ENCODE results near the gene PFKL. TPM values are rescaled to one million over a fixed set of nuclear protein-coding genes. Genes with fewer than 3 reads are reported as not detected.
"Not testable (repeated sequence)": the region's sequence is repeated elsewhere in the genome, so short reads cannot be mapped to it uniquely, and the experiment has no call there.

Gene PFKL
- total RNA-seq, 4 donors from 2014 or later = 185 to 288 (median 249) TPM

DNA sequence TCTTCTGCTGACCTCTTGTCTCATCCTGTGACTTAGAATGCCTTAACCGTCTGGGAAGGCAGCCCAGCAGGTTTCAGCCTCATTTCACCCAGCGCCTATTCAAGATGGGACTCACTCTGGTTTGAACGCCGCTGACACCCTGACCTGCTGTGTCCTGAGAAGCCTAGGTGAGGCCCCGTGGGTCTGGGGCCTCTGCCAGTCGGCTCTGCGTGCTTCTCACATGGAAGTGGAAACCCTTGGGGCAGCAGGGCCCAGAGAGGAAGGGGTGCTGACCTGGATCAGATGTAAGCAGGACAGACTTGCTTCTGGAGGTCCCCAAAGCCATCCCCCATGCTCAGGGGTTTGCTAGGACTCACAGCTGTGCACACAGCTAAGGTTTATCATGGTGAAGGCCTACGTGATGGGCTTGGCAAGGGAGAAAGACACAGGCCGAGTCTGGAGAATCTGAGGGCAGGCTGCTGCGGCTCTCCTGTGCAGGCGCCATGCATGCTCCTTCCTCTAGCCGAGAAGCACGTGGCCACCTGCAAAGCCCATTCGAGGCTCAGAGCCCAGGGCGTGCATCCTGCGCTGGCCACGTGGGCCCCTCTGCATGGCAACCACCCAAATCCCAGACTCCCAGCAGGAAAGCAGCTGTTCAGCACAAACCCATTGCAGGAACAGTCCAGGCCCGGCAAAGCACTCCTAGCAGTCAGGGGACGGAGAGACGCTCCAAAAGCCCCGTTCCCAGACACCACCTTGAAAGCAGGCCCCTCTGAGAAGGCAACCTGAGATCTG is 57.4 kb downstream of the PFKL start:
- H3K36me3 ChIP-seq = no peaks in the 10 kb centered on the region
- DNase-seq = no peak
- no peak overlapping the region for H3K4me3 ChIP-seq
- no peaks in the 10 kb centered on the region for H3K9me3 ChIP-seq
- H3K27ac ChIP-seq = no peak overlapping the region
- peaks cover 3% of the 10 kb centered on the region for H3K27me3 ChIP-seq
- in situ Hi-C loops (cut with MboI; ENCODE audit: low pct_ligation_motif_present in 1 of 4, low pct_unique_long_range_greater_than_20kb in 1 of 4, low sequenced_read_pairs in 3 of 4) (loop anchor here in 1 of 4 donors (25.0 kb wide), 1 partner anchor 95 kb away; the partner anchor contains the start of gene DNMT3L), intact Hi-C loops (cut with DNase I; ENCODE audit: low total_unique reads) (no loop called here)
- WGBS, 2 donors (ENCODE audit: low coverage in 1 of 2) = 81 to 100% methylated on average over 1 to 21 of the region's 21 CpGs
- no peaks in the 10 kb centered on the region for H3K4me1 ChIP-seq
- no peak for TF ChIP-seq POLR2AphosphoS5 (IDR thresholded peaks at IDR 0.05)
- no peak for TF ChIP-seq POLR2A (IDR thresholded peaks at IDR 0.05)
- TF ChIP-seq, protein P1, sequence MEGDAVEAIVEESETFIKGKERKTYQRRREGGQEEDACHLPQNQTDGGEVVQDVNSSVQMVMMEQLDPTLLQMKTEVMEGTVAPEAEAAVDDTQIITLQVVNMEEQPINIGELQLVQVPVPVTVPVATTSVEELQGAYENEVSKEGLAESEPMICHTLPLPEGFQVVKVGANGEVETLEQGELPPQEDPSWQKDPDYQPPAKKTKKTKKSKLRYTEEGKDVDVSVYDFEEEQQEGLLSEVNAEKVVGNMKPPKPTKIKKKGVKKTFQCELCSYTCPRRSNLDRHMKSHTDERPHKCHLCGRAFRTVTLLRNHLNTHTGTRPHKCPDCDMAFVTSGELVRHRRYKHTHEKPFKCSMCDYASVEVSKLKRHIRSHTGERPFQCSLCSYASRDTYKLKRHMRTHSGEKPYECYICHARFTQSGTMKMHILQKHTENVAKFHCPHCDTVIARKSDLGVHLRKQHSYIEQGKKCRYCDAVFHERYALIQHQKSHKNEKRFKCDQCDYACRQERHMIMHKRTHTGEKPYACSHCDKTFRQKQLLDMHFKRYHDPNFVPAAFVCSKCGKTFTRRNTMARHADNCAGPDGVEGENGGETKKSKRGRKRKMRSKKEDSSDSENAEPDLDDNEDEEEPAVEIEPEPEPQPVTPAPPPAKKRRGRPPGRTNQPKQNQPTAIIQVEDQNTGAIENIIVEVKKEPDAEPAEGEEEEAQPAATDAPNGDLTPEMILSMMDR (IDR thresholded peaks at IDR 0.05) = no peak
- no peak for TF ChIP-seq EP300 (IDR thresholded peaks at IDR 0.05; ENCODE audit: low read depth)

- 83 to 88% methylated on average over 6 to 8 of the region's 8 CpGs for whole genome bisulfite sequencing, 2 donors (ENCODE audit: low coverage in 1 of 2)
- TF ChIP-seq POLR2A (IDR thresholded peaks at IDR 0.05) (no peak), POLR2AphosphoS5 (IDR thresholded peaks at IDR 0.05) (no peak), EP300 (IDR thresholded peaks at IDR 0.05; ENCODE audit: low read depth) (no peak)
- TF ChIP-seq, protein P1 (IDR thresholded peaks at IDR 0.05) = no peak
These were observed 59.5 kb downstream of the PFKL start for GRCh38 chr21:44359396-44359795.

DNA sequence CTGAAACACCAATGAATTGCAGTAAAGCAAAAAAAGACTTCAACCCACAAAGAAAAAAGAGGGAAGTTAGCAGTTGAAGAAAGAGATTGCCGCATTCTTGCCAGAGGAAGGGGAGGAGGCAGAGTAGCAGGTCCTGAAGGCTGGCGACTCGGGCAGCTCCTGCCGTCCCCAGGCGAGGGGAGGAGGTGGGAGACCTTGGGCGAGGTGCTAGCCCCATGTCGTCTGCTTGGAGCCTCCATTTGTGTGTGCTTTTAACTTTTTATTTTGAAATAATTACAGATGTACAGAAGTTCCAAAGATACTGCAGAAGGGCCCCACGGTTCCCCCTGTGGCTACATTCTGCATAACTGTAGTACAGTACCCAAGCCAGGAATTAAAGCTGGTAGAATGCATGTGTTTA is 60.3 kb downstream of the PFKL start:
- Histone ChIP-seq H3K27ac (no peak overlapping the region), H3K27me3 (no peaks in the 10 kb centered on the region), H3K4me1 (no peaks in the 10 kb centered on the region), H3K4me3 (no peak overlapping the region), H3K9me3 (peaks cover 0 to 5% of the 10 kb centered on the region in 2 donors), H3K36me3 (no peaks in the 10 kb centered on the region)
- no peak for TF ChIP-seq POLR2AphosphoS5 (IDR thresholded peaks at IDR 0.05)
- intact Hi-C loops (cut with DNase I; ENCODE audit: low total_unique reads) (no loop called here), in situ Hi-C loops (cut with MboI; ENCODE audit: low pct_ligation_motif_present in 1 of 4, low pct_unique_long_range_greater_than_20kb in 1 of 4, low sequenced_read_pairs in 3 of 4) (loop anchor here in 1 of 4 donors (25.0 kb wide), 1 partner anchor 98 kb away; the partner anchor contains the start of gene DNMT3L)
- WGBS, 2 donors (ENCODE audit: low coverage in 1 of 2) = 62 to 68% methylated on average over 6 to 8 of the region's 8 CpGs
- no peak for DNase-seq

More at GRCh38 chr21:44359396-44359795, 59.5 kb downstream of the PFKL start:
- Histone ChIP-seq H3K36me3 (no peaks in the 10 kb centered on the region), H3K4me3 (no peak overlapping the region), H3K27me3 (no peaks in the 10 kb centered on the region), H3K9me3 (peaks cover 0 to 5% of the 10 kb centered on the region in 2 donors), H3K4me1 (no peaks in the 10 kb centered on the region), H3K27ac (no peak overlapping the region)
- in situ Hi-C loops (cut with MboI; ENCODE audit: low pct_ligation_motif_present in 1 of 4, low pct_unique_long_range_greater_than_20kb in 1 of 4, low sequenced_read_pairs in 3 of 4) = loop anchor here in 1 of 4 donors (25.0 kb wide), 1 partner anchor 97 kb away; the partner anchor contains the start of gene DNMT3L
- DNase-seq = no peak
- intact Hi-C loops (cut with DNase I; ENCODE audit: low total_unique reads) = no loop called here

GRCh38 chr21:44361903-44362302 is 62.0 kb downstream of the PFKL start:
- in situ Hi-C loops (cut with MboI; ENCODE audit: low pct_ligation_motif_present in 1 of 4, low pct_unique_long_range_greater_than_20kb in 1 of 4, low sequenced_read_pairs in 3 of 4) = loop anchor here in 1 of 4 donors (25.0 kb wide), 1 partner anchor 100 kb away; the partner anchor contains the start of gene DNMT3L
- DNase-seq; H3K9me3 ChIP-seq; H3K4me1 ChIP-seq; H3K27me3 ChIP-seq; H3K4me3 ChIP-seq; H3K36me3 ChIP-seq; intact Hi-C loops (cut with DNase I; ENCODE audit: low total_unique reads); H3K27ac ChIP-seq: not testable (repeated sequence)
- WGBS, 2 donors (ENCODE audit: low coverage in 1 of 2) = 87 to 90% methylated on average over 3 to 5 of the region's 5 CpGs

GRCh38 chr21:44363278-44363677 is 63.4 kb downstream of the PFKL start:
- DNase-seq = no peak
- Histone ChIP-seq H3K4me3 (no peak overlapping the region), H3K27ac (no peak overlapping the region), H3K27me3 (peaks cover 5% of the 10 kb centered on the region), H3K4me1 (no peaks in the 10 kb centered on the region), H3K36me3 (no peaks in the 10 kb centered on the region), H3K9me3 (peaks cover 0 to 5% of the 10 kb centered on the region in 2 donors)
- in situ Hi-C loops (cut with MboI; ENCODE audit: low pct_ligation_motif_present in 1 of 4, low pct_unique_long_range_greater_than_20kb in 1 of 4, low sequenced_read_pairs in 3 of 4) = loop anchor here in 1 of 4 donors (25.0 kb wide), 1 partner anchor 101 kb away; the partner anchor contains the start of gene DNMT3L
- WGBS, 2 donors (ENCODE audit: low coverage in 1 of 2) = 90 to 95% methylated on average over 1 of the region's 1 CpG
- intact Hi-C loops (cut with DNase I; ENCODE audit: low total_unique reads) = no loop called here
- no peak for TF ChIP-seq POLR2AphosphoS5 (IDR thresholded peaks at IDR 0.05)
- TF ChIP-seq, protein P1 (IDR thresholded peaks at IDR 0.05) = no peak
- no peak for TF ChIP-seq POLR2A (IDR thresholded peaks at IDR 0.05)
- no peak for TF ChIP-seq EP300 (IDR thresholded peaks at IDR 0.05; ENCODE audit: low read depth)
